ENCODE results near the gene CERT1.

CERT1 gene

GRCh38 chr5:75363726-75364495 is 147.5 kb downstream of the CERT1 start:
- no peak overlapping the region for H3K4me3 ChIP-seq (replicated peaks in 1 of 2; ENCODE audit: low read depth in 2 of 2, low read length in 2 of 2)
- TF ChIP-seq, protein P1, sequence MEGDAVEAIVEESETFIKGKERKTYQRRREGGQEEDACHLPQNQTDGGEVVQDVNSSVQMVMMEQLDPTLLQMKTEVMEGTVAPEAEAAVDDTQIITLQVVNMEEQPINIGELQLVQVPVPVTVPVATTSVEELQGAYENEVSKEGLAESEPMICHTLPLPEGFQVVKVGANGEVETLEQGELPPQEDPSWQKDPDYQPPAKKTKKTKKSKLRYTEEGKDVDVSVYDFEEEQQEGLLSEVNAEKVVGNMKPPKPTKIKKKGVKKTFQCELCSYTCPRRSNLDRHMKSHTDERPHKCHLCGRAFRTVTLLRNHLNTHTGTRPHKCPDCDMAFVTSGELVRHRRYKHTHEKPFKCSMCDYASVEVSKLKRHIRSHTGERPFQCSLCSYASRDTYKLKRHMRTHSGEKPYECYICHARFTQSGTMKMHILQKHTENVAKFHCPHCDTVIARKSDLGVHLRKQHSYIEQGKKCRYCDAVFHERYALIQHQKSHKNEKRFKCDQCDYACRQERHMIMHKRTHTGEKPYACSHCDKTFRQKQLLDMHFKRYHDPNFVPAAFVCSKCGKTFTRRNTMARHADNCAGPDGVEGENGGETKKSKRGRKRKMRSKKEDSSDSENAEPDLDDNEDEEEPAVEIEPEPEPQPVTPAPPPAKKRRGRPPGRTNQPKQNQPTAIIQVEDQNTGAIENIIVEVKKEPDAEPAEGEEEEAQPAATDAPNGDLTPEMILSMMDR (IDR thresholded peaks at IDR 0.05; ENCODE audit: low read depth, low read length): no peak
- DNase-seq (ENCODE audit: low read depth in 2 of 2): peak in 1 of 2 donors; percentile 19

DNA sequence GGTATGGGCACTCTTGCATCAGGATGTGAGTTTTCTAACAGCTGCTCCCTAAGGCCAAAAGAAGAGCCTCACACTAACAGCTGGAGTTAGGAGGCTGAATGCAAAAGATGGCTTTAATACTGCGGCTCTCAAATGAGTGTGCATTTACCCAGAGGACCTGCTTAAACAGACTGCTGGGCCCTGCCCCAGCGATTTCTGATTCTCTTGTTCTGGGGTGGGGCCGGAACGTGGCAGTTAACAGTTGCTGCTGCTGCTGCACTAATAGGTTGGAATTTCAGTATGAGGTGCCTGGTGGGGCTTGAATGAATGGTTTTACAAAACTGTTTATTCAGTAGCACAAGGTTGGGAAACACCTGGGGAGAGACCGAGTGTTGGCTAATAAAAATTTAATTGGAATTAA is 148.3 kb downstream of the CERT1 start:
- TF ChIP-seq, protein P1 (IDR thresholded peaks at IDR 0.05; ENCODE audit: low read depth, low read length): no peak
- H3K4me3 ChIP-seq (replicated peaks in 1 of 2; ENCODE audit: low read depth in 2 of 2, low read length in 2 of 2): no peak overlapping the region
- no peak for DNase-seq (ENCODE audit: low read depth in 2 of 2)

- H3K4me3 ChIP-seq (replicated peaks in 1 of 2; ENCODE audit: low read depth in 2 of 2, low read length in 2 of 2): no peak overlapping the region
- DNase-seq (ENCODE audit: low read depth in 2 of 2): no peak
- TF ChIP-seq, protein P1 (IDR thresholded peaks at IDR 0.05; ENCODE audit: low read depth, low read length): no peak
Observed at GRCh38 chr5:75362474-75362975, 148.9 kb downstream of the CERT1 start.

GRCh38 chr5:75361310-75361709 is 150.1 kb downstream of the CERT1 start:
- no peak for DNase-seq (ENCODE audit: low read depth in 2 of 2)
- TF ChIP-seq, protein P1 (IDR thresholded peaks at IDR 0.05; ENCODE audit: low read depth, low read length): no peak

DNA sequence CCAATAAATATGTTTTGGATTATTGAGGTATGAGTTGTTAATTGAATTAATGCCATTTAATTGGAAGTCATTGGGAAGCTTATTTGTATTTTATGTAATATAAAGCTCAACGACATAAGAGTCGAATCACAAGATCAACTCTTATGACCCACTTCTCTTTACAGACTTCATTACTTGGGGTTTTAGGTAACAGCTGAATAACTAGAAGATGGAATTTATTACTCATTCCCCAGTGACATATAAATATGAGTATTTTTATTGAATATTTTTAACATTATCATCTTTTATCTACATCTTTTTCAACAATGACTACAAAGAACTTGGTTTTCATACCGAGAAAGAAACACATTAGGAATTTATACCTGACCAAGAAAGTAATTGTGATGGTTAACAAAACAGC is 153.3 kb downstream of the CERT1 start:
- DNase-seq (ENCODE audit: low read depth in 2 of 2): no peak
- TF ChIP-seq, protein P1 (IDR thresholded peaks at IDR 0.05; ENCODE audit: low read depth, low read length): no peak
- H3K4me3 ChIP-seq (replicated peaks in 1 of 2; ENCODE audit: low read depth in 2 of 2, low read length in 2 of 2): no peak overlapping the region

More at GRCh38 chr5:75361310-75361709, 150.1 kb downstream of the CERT1 start:
- H3K4me3 ChIP-seq (replicated peaks in 1 of 2; ENCODE audit: low read depth in 2 of 2, low read length in 2 of 2): no peak overlapping the region

DNA sequence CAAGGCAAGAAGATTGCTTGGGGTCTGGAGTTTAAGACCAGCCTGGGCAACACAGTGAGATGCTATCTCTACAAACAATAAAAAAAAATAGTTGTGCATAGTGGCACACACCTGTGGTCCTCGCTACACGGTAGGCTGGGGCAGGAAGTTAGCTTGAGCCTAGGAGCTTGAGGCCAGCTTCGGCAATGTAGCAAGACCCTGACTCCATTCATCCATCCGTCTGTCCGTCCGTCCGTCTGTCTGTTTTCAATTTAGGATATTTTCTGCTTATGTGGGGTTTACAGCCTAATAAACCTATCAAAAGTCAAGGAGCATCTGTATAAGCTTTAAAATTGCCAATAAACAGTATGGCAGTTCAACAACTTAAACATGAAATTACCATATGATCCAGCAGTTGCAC is 154.7 kb downstream of the CERT1 start:
- TF ChIP-seq, protein P1 (IDR thresholded peaks at IDR 0.05; ENCODE audit: low read depth, low read length): no peak
- DNase-seq (ENCODE audit: low read depth in 2 of 2): no peak

More for the DNA sequence above, 154.7 kb downstream of the CERT1 start:
- H3K4me3 ChIP-seq (replicated peaks in 1 of 2; ENCODE audit: low read depth in 2 of 2, low read length in 2 of 2): no peak overlapping the region
